Measurements from ENCODE around the gene PKP4. TPM values are rescaled to one million over a fixed set of nuclear protein-coding genes. Genes with fewer than 3 reads are reported as not detected.

Gene PKP4
- total and polyA plus RNA-seq, 2 of the 8 experiments (the other 6 are each of a cell fraction or from before 2014, with no cell fraction given), result 48.2 to 88.0 TPM

GRCh38 chr2:158457826-158458616, 1.3 kb downstream of the PKP4 start (continued):
- TF ChIP-seq SUZ12 (IDR thresholded peaks at IDR 0.05; ENCODE audit: low read length), result no peak
- no peak for TF ChIP-seq CHD1 (IDR thresholded peaks at IDR 0.05; ENCODE audit: low read depth, low read length)
- no peak for TF ChIP-seq SAP30 (IDR thresholded peaks at IDR 0.05; ENCODE audit: insufficient read depth, insufficient replicate concordance, low read length)
- TF ChIP-seq CEBPB (IDR thresholded peaks at IDR 0.05; ENCODE audit: low read depth, low read length), result no peak
- TF ChIP-seq RXRA (IDR thresholded peaks at IDR 0.05; ENCODE audit: insufficient read depth, low read depth, low read length), result no peak
- no peak for TF ChIP-seq CHD7 (IDR thresholded peaks at IDR 0.05; ENCODE audit: insufficient replicate concordance, low read length)
- 0 out of 2 replicates have a peak, but pooled peaks have one; percentile 37 for TF ChIP-seq TCF12 (IDR thresholded peaks at IDR 0.05; ENCODE audit: low read depth, low read length)
- peak; percentile 65 for TF ChIP-seq RBBP5 (IDR thresholded peaks at IDR 0.05; ENCODE audit: borderline replicate concordance, low read depth, low read length)
- no peak for TF ChIP-seq RFX5 (IDR thresholded peaks at IDR 0.05; ENCODE audit: borderline replicate concordance, low read depth, low read length)
- TF ChIP-seq CTBP2 (IDR thresholded peaks at IDR 0.05; ENCODE audit: borderline replicate concordance, insufficient read depth, insufficient read length, low read length), result peak; percentile 96
